Mesangial cell (primary cell): ENCODE data around the gene ZNF723. TPM values are rescaled to one million over a fixed set of nuclear protein-coding genes. Genes with fewer than 3 reads are reported as not detected.

Experiments
- total RNA-seq: library from RNA; depleted of rRNA; stranded (reverse); fragments of >200 nt; gene quantifications from 2 replicates; pipeline ENCODE4 v1.2.3, GENCODE V29; 2015

ZNF723 gene
- not detected in 2 replicates for total RNA-seq

GRCh38 chr19:22832031-22832762 lies at the start of gene ZNF723:
Gene ZNF723, plus strand, starts transcription at chr19:22832291. Its CDS starts 89 bp downstream, at chr19:22832380.

GRCh38 chr19:22783651-22784410 lies 48.3 kb upstream of the ZNF723 start, which contains the start of gene ZNF99:
Gene ZNF99, minus strand, starts transcription at chr19:22784151. Its CDS starts 135 bp downstream, at chr19:22784016.

Other genes with a start within 250 kb of the ZNF723 start
- gene ZNF492, start 198.0 kb upstream of the ZNF723 start, total RNA-seq: 0.13 and 1.6 TPM in 2 replicates
- not detected in 2 replicates for gene ZNF99, start 48.1 kb upstream of the ZNF723 start, total RNA-seq
- gene ZNF728, start 170.9 kb downstream of the ZNF723 start, total RNA-seq: not detected in 2 replicates